ENCODE data around the gene GSAP.

The GSAP gene

GRCh38 chr7:77406421-77406820 lies 9.7 kb downstream of the GSAP start:
- DNase-seq, result no peak

- DNase-seq, result no peak
Measured at GRCh38 chr7:77404641-77405040, 11.5 kb downstream of the GSAP start.

- DNase-seq, result no peak
Measured at GRCh38 chr7:77403957-77404356, 12.2 kb downstream of the GSAP start.

GRCh38 chr7:77402818-77403217 lies 13.3 kb downstream of the GSAP start:
- DNase-seq, result no peak

- DNase-seq, result no peak
Measured at GRCh38 chr7:77401002-77401401, 15.1 kb downstream of the GSAP start.

GRCh38 chr7:77399816-77400215 lies 16.3 kb downstream of the GSAP start:
- DNase-seq, result no peak

GRCh38 chr7:77396894-77397547 lies 19.1 kb downstream of the GSAP start:
- DNase-seq, result no peak

- DNase-seq, result no peak
Measured at GRCh38 chr7:77395626-77396025, 20.5 kb downstream of the GSAP start.

GRCh38 chr7:77393954-77394353 lies 22.2 kb downstream of the GSAP start:
- no peak for DNase-seq

GRCh38 chr7:77393261-77393660 lies 22.9 kb downstream of the GSAP start:
- peak; percentile 21 for DNase-seq

GRCh38 chr7:77391230-77391629 lies 24.9 kb downstream of the GSAP start:
- DNase-seq, result no peak

- DNase-seq, result no peak
Measured at GRCh38 chr7:77388055-77388641, 28.0 kb downstream of the GSAP start.

- DNase-seq, result no peak
Measured at GRCh38 chr7:77386165-77386822, 29.9 kb downstream of the GSAP start.

GRCh38 chr7:77383333-77383740 lies 32.8 kb downstream of the GSAP start:
- no peak for DNase-seq

GRCh38 chr7:77382532-77382931 lies 33.6 kb downstream of the GSAP start:
- no peak for DNase-seq

GRCh38 chr7:77378584-77378983 lies 37.6 kb downstream of the GSAP start:
- DNase-seq, result no peak

- DNase-seq, result no peak
Measured at GRCh38 chr7:77370606-77371005, 45.5 kb downstream of the GSAP start.

GRCh38 chr7:77368974-77369373 lies 47.2 kb downstream of the GSAP start:
- no peak for DNase-seq

GRCh38 chr7:77367976-77368375 lies 48.2 kb downstream of the GSAP start:
- no peak for DNase-seq

GRCh38 chr7:77362905-77363304 lies 53.2 kb downstream of the GSAP start:
- no peak for DNase-seq

- no peak for DNase-seq
Measured at GRCh38 chr7:77360969-77361368, 55.2 kb downstream of the GSAP start.

GRCh38 chr7:77360104-77360503 lies 56.0 kb downstream of the GSAP start:
- DNase-seq, result no peak

GRCh38 chr7:77359599-77359998 lies 56.5 kb downstream of the GSAP start:
- DNase-seq, result no peak

GRCh38 chr7:77354914-77355313 lies 61.2 kb downstream of the GSAP start:
- DNase-seq, result no peak

GRCh38 chr7:77354484-77354883 lies 61.7 kb downstream of the GSAP start:
- no peak for DNase-seq
